GM19455 (cell line): ENCODE measurements around the gene POLR2J.
"Not testable (repeated sequence)": the region's sequence is repeated elsewhere in the genome, so short reads cannot be mapped to it uniquely, and the experiment has no call there.

ENCODE experiments used
- ATAC-seq: cut with Tn5 transposase; IDR thresholded peaks from one replicate; pipeline ENCODE4 v1.9.1; 2021; ENCODE audit not compliant: unreplicated experiment

Gene POLR2J

GRCh38 chr7:102496861-102497260 is 18.1 kb upstream of the POLR2J start:
- not testable (repeated sequence) for ATAC-seq

- ATAC-seq = peak; percentile 65
These were observed 15.9 kb upstream of the POLR2J start for GRCh38 chr7:102494473-102495149.

GRCh38 chr7:102494026-102494425 is 15.3 kb upstream of the POLR2J start:
- peak; percentile 11 for ATAC-seq

- ATAC-seq = peak; percentile 62
These were observed 14.7 kb upstream of the POLR2J start for GRCh38 chr7:102493220-102493935.

GRCh38 chr7:102490529-102491075 is 11.9 kb upstream of the POLR2J start:
- ATAC-seq = not testable (repeated sequence)

GRCh38 chr7:102484317-102484716 is 5.6 kb upstream of the POLR2J start:
- not testable (repeated sequence) for ATAC-seq

- not testable (repeated sequence) for ATAC-seq
These were observed 3.2 kb upstream of the POLR2J start for GRCh38 chr7:102481962-102482361.

GRCh38 chr7:102479982-102480637 is 1.4 kb upstream of the POLR2J start:
- ATAC-seq = not testable (repeated sequence)

- ATAC-seq = peak; percentile 26
These were observed 475 bp upstream of the POLR2J start for GRCh38 chr7:102479209-102479584.

GRCh38 chr7:102474736-102475435 is 3.8 kb downstream of the POLR2J start:
- ATAC-seq = not testable (repeated sequence)

GRCh38 chr7:102474116-102474515 is 4.6 kb downstream of the POLR2J start:
- not testable (repeated sequence) for ATAC-seq

GRCh38 chr7:102473271-102473991 is 5.3 kb downstream of the POLR2J start:
- ATAC-seq = no peak

GRCh38 chr7:102472126-102473041 is 6.3 kb downstream of the POLR2J start:
- no peak for ATAC-seq

GRCh38 chr7:102471791-102472125 is 7.0 kb downstream of the POLR2J start:
- no peak for ATAC-seq

GRCh38 chr7:102469972-102470825 is 8.5 kb downstream of the POLR2J start:
- no peak for ATAC-seq

GRCh38 chr7:102469351-102469971 is 9.3 kb downstream of the POLR2J start:
- no peak for ATAC-seq

GRCh38 chr7:102468478-102469350 is 10.0 kb downstream of the POLR2J start:
- ATAC-seq = no peak
